NCI-H2107 treated with DMSO at 0.1 percent for 48 hours (cell line): ENCODE data around the gene TMEM151B.
"Not testable (repeated sequence)": the region's sequence is repeated elsewhere in the genome, so short reads cannot be mapped to it uniquely, and the experiment has no call there.

Experiments used
- DNase-seq: peaks from one replicate; lab custom pipeline; 2025; ENCODE audit not compliant: unreplicated experiment; lab: John Stamatoyannopoulos, UW

The TMEM151B gene

GRCh38 chr6:44329858-44330257 lies 59.6 kb downstream of the TMEM151B start:
- DNase-seq, result no peak

- DNase-seq, result no peak
Measured at GRCh38 chr6:44332585-44332984, 62.3 kb downstream of the TMEM151B start.

GRCh38 chr6:44333273-44333919 lies 63.1 kb downstream of the TMEM151B start:
- no peak for DNase-seq

- no peak for DNase-seq
Measured at GRCh38 chr6:44333942-44334341, 63.7 kb downstream of the TMEM151B start.

GRCh38 chr6:44335631-44336030 lies 65.4 kb downstream of the TMEM151B start:
- peak; percentile 3 for DNase-seq

GRCh38 chr6:44338228-44339122 lies 68.2 kb downstream of the TMEM151B start:
- DNase-seq, result peak; percentile 23

GRCh38 chr6:44339301-44339700 lies 69.1 kb downstream of the TMEM151B start:
- DNase-seq, result no peak

GRCh38 chr6:44339763-44340625 lies 69.7 kb downstream of the TMEM151B start:
- DNase-seq, result no peak

- DNase-seq, result no peak
Measured at GRCh38 chr6:44341095-44341890, 71.0 kb downstream of the TMEM151B start.

- no peak for DNase-seq
Measured at GRCh38 chr6:44342052-44342451, 71.8 kb downstream of the TMEM151B start.

- no peak for DNase-seq
Measured at GRCh38 chr6:44342489-44342888, 72.2 kb downstream of the TMEM151B start, which contains the start of gene SPATS1. SPATS1 (plus strand) TSS chr6:44342650; CDS start chr6:44343096, 446 bp downstream.

GRCh38 chr6:44346818-44347217 lies 76.6 kb downstream of the TMEM151B start:
- DNase-seq, result not testable (repeated sequence)

- no peak for DNase-seq
Measured at GRCh38 chr6:44349904-44350649, 79.8 kb downstream of the TMEM151B start.

- not testable (repeated sequence) for DNase-seq
Measured at GRCh38 chr6:44350650-44350994, 80.4 kb downstream of the TMEM151B start.

- no peak for DNase-seq
Measured at GRCh38 chr6:44352259-44352658, 82.0 kb downstream of the TMEM151B start.

- DNase-seq, result no peak
Measured at GRCh38 chr6:44353336-44353735, 83.1 kb downstream of the TMEM151B start.

GRCh38 chr6:44355640-44356039 lies 85.4 kb downstream of the TMEM151B start:
- no peak for DNase-seq

- DNase-seq, result no peak
Measured at GRCh38 chr6:44356487-44356886, 86.2 kb downstream of the TMEM151B start.
